ENCODE results near the gene PDCD6IP. TPM values are rescaled to one million over a fixed set of nuclear protein-coding genes. Genes with fewer than 3 reads are reported as not detected.

Gene PDCD6IP
- total RNA-seq, 1 donor from 2014 or later, result 168 TPM

DNA sequence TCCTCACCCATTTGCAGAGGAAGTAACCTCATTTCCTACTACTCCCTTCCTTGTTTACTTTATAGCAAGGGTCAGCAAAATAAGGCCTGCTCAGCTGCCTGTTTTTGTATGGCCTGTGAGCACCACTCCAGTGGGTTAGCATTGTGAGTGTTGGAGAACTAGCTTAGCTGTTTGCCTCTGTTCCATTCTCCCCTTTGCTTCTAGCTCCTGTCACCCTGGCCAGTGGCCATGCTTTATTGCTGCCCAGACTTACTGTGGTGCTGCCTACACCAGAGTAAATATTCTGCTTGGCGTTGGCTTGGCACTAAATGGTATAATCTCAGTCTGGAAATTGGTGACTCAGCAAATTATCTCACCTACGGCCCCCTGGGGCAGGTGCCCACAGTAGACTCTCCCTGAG lies 8.8 kb downstream of the PDCD6IP start:
- TF ChIP-seq, protein P1, sequence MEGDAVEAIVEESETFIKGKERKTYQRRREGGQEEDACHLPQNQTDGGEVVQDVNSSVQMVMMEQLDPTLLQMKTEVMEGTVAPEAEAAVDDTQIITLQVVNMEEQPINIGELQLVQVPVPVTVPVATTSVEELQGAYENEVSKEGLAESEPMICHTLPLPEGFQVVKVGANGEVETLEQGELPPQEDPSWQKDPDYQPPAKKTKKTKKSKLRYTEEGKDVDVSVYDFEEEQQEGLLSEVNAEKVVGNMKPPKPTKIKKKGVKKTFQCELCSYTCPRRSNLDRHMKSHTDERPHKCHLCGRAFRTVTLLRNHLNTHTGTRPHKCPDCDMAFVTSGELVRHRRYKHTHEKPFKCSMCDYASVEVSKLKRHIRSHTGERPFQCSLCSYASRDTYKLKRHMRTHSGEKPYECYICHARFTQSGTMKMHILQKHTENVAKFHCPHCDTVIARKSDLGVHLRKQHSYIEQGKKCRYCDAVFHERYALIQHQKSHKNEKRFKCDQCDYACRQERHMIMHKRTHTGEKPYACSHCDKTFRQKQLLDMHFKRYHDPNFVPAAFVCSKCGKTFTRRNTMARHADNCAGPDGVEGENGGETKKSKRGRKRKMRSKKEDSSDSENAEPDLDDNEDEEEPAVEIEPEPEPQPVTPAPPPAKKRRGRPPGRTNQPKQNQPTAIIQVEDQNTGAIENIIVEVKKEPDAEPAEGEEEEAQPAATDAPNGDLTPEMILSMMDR (conservative IDR thresholded peaks at IDR 0.05), result no peak
- Mint-ChIP-seq H3K36me3 (peaks cover 36% of the 10 kb centered on the region), H3K27ac (no peak overlapping the region), H3K4me1 (ENCODE audit: unreplicated experiment) (peaks cover 22% of the 10 kb centered on the region), H3K27me3 (no peaks in the 10 kb centered on the region), H3K4me3 (no peak overlapping the region), H3K9me3 (peaks cover 6% of the 10 kb centered on the region)
- DNase-seq (ENCODE audit: extremely low spot score, unreplicated experiment), result no peak

DNA sequence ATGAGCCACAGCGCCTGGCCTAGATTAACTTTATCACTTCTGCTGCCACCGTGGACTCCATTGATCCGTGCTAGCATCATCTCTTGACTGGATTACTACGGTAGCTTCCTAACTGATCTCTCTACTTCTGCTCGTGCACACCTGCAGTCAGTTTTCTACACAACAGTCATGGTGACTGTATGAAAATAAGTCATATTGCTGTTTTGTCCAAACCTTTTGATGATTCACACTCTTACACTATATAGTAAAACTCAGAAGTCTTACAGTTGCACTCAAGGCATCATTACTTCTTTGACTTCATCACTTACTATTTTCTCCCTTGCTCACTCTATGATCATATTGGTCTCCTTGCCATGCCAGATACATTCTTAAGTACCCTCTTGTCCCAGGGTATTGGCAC lies 10.1 kb downstream of the PDCD6IP start:
- TF ChIP-seq, protein P1 (conservative IDR thresholded peaks at IDR 0.05), result no peak
- Mint-ChIP-seq H3K4me1 (ENCODE audit: unreplicated experiment) (peaks cover 18% of the 10 kb centered on the region), H3K27me3 (no peaks in the 10 kb centered on the region), H3K9me3 (peaks cover 6% of the 10 kb centered on the region), H3K36me3 (peaks cover 32% of the 10 kb centered on the region), H3K4me3 (no peak overlapping the region), H3K27ac (no peak overlapping the region)
- DNase-seq (ENCODE audit: extremely low spot score, unreplicated experiment), result no peak

DNA sequence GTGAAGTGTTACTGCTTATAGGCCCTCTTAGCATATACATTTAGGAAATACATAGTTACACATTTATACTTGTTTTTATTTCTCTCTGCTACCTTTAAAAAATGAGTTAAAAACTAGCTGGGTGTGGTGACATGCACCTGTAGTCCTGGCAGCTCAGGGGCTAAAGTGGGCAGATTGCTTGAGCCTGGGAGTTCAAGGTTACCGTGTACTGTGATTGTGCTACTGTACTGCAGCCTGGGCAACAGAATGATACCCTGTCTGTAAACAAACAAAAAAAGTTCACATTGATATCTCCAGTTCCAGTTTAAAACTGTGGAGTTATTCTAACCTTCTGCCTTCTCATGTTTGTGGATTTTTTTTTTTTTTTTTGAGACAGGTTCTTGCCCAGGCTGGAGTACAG lies 12.1 kb downstream of the PDCD6IP start:
- TF ChIP-seq, protein P1 (conservative IDR thresholded peaks at IDR 0.05), result no peak
- peaks cover 29% of the 10 kb centered on the region for H3K36me3 Mint-ChIP-seq
- no peaks in the 10 kb centered on the region for H3K27me3 Mint-ChIP-seq
- H3K9me3 Mint-ChIP-seq, result no peaks in the 10 kb centered on the region
- H3K27ac Mint-ChIP-seq, result no peak overlapping the region
- H3K4me3 Mint-ChIP-seq, result no peak overlapping the region
- no peak for DNase-seq (ENCODE audit: extremely low spot score, unreplicated experiment)
- peaks cover 12% of the 10 kb centered on the region for H3K4me1 Mint-ChIP-seq (ENCODE audit: unreplicated experiment)

DNA sequence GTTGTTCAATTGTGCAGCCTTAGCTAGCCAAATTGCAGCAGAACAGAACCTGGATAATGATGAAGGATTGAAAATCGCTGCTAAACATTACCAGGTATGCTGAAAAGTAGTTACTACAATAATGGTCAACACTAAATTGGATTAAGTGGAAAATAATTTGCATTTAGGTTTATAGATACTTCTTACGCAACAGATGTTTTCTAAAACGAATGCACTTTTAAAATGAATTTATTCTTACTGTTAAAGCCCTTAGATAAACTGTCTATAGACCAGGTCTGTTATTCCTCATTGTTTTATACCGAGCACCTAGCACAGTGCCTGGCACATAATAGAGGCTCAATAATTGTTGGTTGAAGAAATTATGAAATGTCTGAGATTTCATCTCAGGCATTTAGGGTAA lies 23.6 kb downstream of the PDCD6IP start:
- Mint-ChIP-seq H3K36me3 (peaks cover 34% of the 10 kb centered on the region), H3K27ac (no peak overlapping the region)

DNA sequence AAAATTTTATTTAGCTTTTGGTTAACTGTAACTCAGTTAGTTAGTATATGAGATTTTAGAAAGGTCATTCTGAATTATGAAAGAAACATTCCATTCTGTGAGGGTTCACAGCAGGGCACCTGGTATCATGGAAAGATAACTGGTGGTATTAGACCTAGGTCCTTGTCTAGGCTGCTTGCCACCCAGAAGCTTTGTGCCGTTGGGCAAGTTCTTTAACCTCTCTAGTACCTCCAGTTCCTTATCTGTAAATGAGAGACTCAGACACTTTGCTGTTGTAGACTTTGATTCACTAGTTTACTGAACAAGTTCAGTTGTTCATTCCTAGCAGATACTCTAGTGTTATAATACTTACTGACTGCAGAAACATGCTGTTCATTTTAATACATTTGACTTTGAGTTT lies 25.4 kb downstream of the PDCD6IP start:
- H3K9me3 Mint-ChIP-seq, result no peaks in the 10 kb centered on the region
- no peak overlapping the region for H3K27ac Mint-ChIP-seq
- no peak for DNase-seq (ENCODE audit: extremely low spot score, unreplicated experiment)
- TF ChIP-seq, protein P1 (conservative IDR thresholded peaks at IDR 0.05), result no peak
- peaks cover 6% of the 10 kb centered on the region for H3K4me1 Mint-ChIP-seq (ENCODE audit: unreplicated experiment)
- H3K27me3 Mint-ChIP-seq, result no peaks in the 10 kb centered on the region
- H3K4me3 Mint-ChIP-seq, result no peak overlapping the region
- peaks cover 41% of the 10 kb centered on the region for H3K36me3 Mint-ChIP-seq

More for the DNA sequence above, 23.6 kb downstream of the PDCD6IP start:
- no peaks in the 10 kb centered on the region for H3K9me3 Mint-ChIP-seq
- no peak overlapping the region for H3K4me3 Mint-ChIP-seq
- H3K4me1 Mint-ChIP-seq (ENCODE audit: unreplicated experiment), result peaks cover 6% of the 10 kb centered on the region
- H3K27me3 Mint-ChIP-seq, result no peaks in the 10 kb centered on the region
- no peak for DNase-seq (ENCODE audit: extremely low spot score, unreplicated experiment)
- TF ChIP-seq, protein P1 (conservative IDR thresholded peaks at IDR 0.05), result no peak

DNA sequence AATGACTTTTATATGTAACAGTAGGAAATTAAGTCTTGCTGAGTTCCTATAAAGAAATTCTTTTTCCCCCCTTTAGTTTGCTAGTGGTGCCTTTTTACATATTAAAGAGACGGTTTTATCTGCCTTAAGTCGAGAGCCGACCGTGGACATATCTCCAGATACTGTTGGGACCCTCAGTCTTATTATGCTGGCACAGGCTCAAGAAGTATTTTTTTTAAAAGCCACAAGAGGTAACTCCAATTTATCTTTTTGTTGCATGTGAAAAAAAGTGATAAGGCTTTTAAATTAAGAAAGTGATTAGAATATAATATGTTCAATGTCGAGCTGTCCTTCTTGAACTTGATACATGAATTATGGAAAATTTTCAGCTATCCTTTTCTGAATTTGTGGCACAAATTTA lies 26.7 kb downstream of the PDCD6IP start:
- no peaks in the 10 kb centered on the region for H3K27me3 Mint-ChIP-seq
- DNase-seq (ENCODE audit: extremely low spot score, unreplicated experiment), result no peak
- peaks cover 6% of the 10 kb centered on the region for H3K4me1 Mint-ChIP-seq (ENCODE audit: unreplicated experiment)
- no peak overlapping the region for H3K27ac Mint-ChIP-seq
- H3K4me3 Mint-ChIP-seq, result no peak overlapping the region
- no peaks in the 10 kb centered on the region for H3K9me3 Mint-ChIP-seq
- peaks cover 41% of the 10 kb centered on the region for H3K36me3 Mint-ChIP-seq
- TF ChIP-seq, protein P1 (conservative IDR thresholded peaks at IDR 0.05), result no peak
